ENCODE data around the gene UBTF.

Gene UBTF, protein sequence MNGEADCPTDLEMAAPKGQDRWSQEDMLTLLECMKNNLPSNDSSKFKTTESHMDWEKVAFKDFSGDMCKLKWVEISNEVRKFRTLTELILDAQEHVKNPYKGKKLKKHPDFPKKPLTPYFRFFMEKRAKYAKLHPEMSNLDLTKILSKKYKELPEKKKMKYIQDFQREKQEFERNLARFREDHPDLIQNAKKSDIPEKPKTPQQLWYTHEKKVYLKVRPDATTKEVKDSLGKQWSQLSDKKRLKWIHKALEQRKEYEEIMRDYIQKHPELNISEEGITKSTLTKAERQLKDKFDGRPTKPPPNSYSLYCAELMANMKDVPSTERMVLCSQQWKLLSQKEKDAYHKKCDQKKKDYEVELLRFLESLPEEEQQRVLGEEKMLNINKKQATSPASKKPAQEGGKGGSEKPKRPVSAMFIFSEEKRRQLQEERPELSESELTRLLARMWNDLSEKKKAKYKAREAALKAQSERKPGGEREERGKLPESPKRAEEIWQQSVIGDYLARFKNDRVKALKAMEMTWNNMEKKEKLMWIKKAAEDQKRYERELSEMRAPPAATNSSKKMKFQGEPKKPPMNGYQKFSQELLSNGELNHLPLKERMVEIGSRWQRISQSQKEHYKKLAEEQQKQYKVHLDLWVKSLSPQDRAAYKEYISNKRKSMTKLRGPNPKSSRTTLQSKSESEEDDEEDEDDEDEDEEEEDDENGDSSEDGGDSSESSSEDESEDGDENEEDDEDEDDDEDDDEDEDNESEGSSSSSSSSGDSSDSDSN

DNA sequence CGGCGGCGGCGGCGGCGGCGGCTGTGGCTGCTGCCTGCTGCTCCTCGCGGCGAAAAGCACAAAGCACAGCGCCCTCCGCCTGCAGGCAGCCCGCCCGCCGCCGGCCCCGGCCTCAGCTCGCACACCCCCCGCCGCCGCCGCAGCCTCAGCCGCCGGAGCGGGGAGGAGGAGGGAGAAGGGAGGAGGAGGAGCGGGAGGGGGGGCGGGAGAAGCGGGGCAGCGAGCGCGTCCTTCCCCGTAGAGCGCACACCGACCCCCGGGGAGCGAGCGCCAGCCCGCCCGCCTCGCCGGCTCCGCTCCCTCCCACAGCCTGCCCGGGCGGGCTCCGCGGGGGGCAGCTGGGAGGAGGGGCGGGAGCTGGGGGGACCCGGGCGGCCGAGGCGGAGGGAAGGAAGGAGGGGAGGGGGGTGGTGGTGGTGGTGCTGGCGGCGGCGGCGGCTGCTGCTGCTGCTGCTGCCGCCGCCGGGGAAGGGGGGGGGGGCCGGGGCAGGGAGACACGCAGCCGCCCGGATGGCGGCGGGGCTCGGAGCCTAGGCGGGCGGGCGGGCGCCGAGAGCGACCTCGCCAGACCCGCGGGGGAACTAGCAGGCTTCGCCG, at the start of gene UBTF:
UBTF (minus strand) TSS at position 60 of the 597 bp plus-strand sequence. CDS start 1,446 bp downstream, outside the sequence.
- peak; percentile 31 to 56 for DNase-seq (ENCODE audit: low read depth in 2 of 2)

DNA sequence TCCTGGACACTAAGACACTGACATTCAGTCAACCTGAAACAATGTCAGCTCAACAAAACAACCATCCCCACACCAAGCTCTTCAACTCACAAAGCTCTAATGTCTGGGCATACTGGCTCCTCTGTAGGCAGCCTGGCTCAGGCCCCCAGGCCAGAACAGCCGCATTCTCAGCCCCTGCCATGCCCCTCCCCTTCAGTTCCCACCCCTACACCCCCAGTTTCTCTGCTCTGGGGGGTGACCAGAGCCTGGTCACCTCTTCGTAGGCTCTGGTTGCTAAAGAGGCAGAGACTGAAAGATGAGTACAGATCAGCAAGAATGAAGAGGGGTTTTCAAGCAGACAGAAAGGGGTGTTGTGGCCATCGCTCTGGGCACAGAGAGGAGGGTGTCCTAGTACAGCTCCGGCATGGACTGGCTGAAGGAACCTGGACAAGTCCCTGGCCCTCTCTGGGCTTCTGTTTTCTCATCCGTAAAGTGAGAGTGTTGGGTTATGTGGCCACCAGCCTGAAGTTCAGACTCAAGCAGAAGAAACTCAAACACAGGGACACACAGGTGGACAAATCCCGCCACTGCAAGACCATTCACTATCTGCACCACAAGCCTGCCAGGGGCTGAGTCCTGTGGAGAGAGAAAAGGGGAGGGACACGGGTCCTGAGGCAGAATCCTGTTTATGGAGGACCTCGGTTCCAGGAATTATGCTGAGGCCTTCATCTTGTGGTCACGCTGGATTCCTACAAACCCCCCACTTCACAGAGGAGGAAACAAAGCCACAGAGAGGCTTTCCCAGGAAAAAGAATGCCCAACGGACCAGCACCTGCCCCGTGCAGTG, 49.4 kb upstream of the UBTF start:
- DNase-seq (ENCODE audit: low read depth in 2 of 2), result no peak

DNA sequence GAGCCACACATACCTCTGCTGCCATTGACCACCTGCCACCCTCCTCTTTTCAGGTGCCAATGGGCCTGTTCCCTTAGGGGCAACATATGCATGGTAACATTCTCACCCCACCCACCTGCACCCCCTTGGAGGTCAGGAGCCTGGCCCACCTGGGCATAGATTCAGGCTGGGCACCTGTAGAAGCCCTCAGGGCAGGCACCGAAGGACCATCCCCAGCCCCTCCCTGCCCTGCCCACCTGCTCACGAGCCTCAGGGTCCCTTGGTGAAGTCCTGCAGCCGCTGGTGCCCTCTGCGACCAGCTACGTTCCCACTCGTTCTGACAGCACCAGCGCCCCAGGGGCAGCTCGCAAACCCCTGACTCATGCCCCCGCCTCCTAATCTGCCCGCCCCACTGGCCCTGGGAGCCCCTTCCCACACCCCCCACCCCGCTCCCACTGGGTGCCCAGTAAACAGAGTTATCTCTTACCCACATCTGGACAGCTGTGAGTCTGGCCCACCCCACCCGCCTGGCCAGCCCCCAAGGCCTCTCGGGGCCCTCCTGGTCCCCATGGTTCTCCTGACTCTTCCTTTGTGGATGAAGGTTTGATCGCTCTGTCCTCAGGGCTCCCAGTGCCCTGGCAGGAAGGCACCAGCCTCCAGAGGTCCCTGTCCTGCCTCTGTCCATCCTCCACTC, 48.5 kb upstream of the UBTF start, which contains the start of gene SLC4A1:
SLC4A1 (minus strand) TSS at position 318 of the 673 bp plus-strand sequence. CDS start 5,269 bp downstream, outside the sequence.
- no peak for DNase-seq (ENCODE audit: low read depth in 2 of 2)

DNA sequence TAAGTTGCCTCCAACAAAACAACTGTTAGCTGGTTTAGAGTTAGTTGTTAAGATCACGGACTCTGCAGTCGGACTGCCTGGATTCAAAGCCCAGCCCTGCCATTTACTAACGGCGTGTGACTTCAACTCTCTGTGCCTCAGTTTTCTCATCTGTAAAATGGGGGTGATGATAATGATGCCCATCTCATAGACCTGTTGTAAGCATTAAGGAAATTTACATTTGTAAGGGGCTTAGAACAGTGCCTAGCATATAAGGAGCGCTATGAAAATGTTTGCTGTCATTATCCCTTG, 47.6 kb upstream of the UBTF start:
- no peak for DNase-seq (ENCODE audit: low read depth in 2 of 2)

DNA sequence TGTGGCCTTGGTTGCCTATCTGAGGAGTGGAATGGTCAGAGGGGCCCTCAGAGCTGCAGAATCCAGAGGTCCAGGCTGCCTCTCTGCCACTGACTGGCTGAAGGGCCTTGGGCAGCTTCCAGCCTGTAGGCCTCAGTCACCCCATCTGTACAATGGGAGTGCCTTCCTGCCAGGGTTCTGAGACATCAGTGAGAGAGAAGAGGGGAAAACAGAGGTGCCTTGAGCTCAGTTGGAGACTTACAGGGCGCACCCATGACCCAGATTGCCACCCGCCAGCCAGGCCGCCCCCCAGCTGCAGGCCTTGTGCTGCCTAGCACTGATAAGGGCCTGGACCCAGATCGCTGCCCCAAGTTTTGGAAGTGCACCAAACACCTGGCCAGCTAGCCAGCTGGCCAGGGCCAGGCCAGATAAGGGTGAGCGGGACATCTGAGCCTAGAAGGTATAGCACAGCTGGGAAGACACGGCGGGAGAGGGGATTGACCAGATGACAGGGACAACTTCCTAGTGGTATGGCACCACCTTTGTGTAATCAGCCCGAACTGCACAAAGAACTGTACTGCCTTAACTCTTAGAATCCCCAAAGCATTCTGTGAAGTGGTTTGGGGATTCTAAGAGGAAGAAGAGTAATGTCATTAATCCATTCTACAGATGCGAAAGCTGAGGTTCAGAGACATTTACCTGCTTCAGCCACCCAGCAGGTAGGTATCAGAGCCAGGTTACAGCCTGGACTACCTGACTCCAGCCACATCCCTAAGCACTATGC, 47.1 kb upstream of the UBTF start:
- no peak for DNase-seq (ENCODE audit: low read depth in 2 of 2)

DNA sequence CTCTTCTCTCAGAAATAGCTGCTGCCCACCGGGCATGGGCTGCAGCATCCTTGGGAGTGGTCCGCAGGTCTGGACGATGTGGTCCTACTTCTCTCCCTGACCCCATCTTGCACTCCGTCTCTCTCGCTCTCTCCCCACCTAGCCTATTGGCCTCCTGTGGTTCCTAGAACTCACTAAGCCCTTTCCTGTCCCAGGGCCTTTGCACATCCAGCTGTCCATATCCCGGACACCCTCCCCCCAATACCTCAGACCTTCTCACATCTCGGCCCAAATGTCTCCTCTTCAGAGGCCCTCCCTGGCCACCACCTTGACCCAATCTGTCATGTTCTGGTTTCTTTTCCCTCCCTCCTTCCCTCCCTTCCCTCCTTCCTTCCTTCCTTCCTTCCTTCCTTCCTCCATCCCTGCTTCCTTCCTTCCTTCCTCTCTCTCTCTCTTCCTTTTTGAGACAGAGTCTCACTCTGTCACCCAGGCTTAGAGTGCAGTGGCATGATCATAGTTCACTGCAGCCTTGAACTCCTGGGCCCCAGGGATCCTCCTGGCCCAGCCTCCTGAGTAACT, 43.9 kb upstream of the UBTF start:
- no peak for DNase-seq (ENCODE audit: low read depth in 2 of 2)

DNA sequence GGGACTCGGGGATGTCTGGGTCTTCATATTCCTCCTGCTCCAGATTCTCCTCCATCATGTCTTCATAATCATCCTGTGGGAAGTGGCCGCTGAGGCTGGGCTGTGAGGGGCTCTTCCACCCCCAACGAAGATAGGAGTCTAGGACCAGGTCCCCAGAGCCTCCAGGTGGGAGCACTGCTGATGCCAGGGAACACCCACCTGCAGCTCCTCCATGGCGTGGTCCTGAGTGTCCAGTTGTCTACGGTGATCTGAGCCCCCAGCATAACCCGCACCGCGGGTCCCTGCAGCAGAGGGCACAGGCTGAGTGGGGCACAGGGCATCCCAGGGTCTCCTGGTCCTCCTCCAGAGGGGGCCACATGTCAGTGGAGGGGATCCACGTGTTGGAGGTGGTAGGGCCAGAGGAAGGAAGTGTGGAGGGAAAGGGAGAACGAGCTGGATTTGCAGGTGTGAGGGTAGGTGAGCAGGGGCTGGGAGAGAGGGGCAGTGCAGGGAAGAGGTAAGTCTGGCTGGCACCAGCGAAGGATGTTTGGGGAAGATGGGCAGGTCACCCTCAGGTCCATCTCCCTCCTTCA, 43.3 kb upstream of the UBTF start:
- no peak for DNase-seq (ENCODE audit: low read depth in 2 of 2)

DNA sequence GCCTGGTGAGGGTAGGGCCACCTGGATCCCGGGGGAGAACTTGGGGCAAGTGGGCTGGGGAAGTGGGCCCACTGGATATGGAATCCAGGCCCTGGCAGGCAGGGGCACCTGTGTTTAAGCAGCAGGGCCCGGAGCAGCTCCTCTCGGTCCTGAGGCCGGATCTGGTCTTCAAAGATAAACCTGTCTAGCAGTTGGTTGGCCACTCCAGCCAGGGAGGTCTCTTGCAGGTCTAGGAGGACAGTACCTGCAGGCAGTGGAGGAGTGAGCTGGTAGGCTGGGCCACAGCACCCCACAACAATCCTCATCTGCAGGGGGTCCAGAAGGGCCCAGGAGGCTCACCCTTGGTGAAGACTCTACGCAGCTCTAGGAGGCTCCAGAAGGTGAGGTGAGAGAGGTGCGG, 40.8 kb upstream of the UBTF start:
- no peak for DNase-seq (ENCODE audit: low read depth in 2 of 2)

DNA sequence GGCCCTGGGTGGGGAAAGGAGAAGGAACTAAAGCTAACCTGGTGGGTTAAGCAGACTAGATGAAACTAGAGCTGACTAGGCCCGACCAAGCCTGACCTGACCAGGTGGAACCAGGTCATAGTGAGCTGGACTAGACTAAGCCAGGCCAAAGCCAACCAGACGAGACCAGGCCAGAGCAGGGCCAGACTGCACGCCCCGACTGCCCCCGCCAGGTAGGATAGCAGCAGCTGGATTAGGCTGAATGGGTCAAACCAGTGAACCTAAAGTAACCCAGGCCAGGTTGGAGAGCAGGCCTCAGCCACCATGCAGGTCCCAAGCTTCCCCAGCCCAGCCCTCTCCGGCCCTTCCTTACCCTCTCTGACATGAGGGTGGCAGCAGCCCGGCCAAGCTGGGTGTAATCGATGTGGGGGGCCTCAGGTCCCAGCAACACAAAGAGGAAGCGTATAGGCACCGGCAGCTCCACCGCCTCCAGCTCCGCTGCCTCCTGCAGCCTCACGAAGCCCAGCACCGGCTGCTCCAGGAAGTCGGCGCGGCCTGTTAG, 39.4 kb upstream of the UBTF start:
- DNase-seq (ENCODE audit: low read depth in 2 of 2), result no peak

DNA sequence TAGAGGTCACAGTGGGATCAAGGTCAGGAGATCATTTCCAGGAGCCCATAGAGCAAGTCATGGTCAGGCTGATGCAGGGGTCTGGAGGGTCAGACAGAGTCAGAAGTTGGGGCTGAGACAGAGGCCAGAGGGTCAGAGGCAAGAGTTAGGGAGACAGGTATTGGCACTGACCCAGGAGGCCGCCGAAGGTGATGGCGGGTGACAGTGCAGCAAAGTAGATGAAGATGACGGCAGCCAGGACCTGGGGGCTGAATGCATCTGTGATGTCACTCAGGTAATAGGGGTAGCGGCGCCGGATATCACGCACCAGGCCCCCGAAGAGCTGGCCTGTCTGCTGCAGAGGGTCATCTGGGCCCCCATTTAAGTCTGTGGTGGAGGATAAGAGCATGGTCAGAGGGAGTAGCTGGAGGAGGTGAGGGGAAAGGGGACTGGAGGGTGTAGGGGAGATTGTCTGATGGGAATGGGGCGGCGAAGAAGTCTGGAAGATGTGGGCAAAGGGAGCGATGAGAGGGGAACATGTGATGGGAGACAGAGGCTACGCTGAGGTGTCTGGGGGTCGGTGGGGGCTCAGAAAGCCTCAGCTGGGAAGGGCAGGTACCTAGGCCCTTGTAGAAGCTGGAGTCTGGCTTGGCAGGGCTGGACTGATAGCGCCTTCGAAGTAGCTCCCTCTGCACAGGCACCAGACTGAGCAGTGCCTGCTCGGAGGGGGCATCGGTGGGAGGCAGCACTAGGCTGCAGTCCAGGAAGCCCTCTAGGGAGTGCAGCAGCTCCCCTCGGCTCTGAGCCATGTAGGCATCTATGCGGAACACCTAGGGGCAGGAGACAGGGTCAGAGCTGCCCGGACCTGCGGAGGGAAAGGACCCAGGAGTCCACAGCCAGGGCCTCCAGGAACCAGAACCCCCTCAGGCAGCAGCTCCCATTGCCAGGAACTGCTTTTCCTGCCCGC, 38.6 kb upstream of the UBTF start:
- no peak for DNase-seq (ENCODE audit: low read depth in 2 of 2)

DNA sequence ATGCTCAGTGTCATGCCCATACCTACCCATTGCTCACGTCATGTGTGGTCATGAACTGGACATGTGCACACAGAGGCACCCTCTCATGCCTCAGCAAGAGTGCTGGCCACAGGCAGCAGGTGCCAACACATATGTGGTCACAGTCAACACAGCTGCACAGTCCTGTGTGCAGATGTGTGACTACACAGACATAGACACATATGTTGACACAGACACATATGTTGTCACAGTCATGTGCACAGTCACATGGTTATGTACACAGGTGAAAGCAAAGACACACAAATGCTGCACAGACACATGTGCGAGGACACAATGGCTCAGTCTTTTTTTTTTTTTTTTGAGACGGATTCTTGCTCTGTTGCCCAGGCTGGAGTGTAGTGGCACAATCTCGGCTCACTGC, 37.2 kb upstream of the UBTF start:
- no peak for DNase-seq (ENCODE audit: low read depth in 2 of 2)

DNA sequence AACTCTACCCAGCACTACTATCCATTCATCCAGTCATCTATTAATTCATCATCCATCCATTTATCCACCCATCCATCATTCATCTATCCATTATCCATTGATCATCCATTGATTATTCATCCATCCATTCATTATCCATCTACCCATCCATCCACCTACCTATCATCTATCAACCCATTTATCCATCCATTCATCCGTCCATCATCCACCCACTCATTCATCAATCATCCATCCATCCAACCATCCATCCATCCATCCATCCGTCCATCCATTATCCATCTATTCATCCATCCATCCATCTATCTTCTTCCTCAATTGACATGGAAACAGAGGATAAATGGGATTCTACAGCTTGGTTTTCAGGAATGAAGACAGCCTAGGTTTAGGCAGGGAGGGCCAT, 36.4 kb upstream of the UBTF start:
- no peak for DNase-seq (ENCODE audit: low read depth in 2 of 2)

DNA sequence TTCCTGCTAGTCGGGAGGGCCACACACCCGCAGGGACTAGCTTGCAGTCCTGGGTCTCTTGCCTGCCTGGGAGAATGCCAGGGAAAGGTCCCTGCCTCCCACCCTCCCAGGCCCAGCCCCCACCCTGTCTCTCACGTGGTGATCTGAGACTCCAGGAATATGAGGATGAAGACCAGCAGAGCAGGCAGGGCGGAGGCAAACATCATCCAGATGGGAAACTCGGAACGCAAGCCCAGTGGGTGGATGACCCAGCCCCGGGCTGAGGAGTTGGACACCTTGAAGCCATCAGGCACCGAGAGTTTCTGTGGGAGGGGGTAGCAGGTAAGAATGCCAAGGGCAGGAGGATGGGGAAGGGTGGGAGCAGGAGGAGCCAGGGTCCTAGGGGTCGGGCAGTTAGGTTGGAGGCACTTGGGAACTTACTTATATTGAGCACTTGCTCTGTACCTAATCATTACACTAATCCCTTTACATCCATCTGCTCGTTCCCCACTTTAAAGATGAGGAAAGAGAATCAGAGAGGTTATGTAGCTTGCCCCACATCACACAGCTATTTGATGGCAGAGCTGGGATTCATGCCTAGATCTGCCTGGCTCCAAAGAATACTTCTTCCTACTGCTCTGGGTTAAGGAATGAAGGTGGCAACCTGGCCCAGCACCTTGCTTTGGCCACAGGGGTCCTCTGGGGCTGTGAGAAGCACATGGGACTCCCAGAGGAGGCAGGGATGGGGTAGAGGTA, 35.1 kb upstream of the UBTF start:
- DNase-seq (ENCODE audit: low read depth in 2 of 2), result no peak

DNA sequence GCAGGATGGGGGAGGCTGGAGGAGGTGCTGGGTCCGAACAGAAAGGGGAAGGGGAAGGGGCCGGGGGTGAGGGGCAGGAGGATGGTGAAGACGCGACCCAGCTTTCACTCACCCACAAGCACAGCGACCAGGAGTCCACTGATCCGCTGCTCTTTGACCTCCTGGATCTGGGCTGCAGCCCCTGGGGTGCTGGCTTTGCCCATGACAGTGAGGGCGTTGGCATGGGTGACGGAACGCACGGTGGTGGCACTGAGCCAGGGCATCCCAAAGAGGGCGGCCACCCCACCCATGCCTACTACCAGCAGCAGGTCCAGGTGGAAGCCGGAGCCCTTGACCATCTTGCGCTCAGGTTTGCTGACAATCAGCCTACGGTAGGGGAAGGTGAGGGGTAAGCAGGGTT, 33.5 kb upstream of the UBTF start:
- no peak for DNase-seq (ENCODE audit: low read depth in 2 of 2)

DNA sequence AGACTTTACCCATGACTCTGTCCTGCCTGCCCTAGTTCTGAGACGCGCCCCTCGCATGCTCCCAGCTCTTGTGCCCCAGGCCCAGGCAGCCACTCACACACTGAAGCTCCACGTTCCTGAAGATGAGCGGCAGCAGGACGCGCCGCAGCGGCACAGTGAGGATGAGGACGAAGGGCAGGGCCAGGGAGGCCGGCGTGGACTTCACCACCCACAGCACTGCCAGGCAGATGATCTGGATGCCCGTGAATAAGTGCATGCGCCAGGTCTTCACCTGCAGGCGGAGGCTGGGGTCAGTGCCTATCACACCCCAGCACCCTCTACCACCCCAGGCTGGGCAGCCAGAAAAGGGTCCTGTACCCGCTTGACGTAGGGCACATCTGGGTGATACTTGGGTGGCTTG, 31.6 kb upstream of the UBTF start:
- no peak for DNase-seq (ENCODE audit: low read depth in 2 of 2)

DNA sequence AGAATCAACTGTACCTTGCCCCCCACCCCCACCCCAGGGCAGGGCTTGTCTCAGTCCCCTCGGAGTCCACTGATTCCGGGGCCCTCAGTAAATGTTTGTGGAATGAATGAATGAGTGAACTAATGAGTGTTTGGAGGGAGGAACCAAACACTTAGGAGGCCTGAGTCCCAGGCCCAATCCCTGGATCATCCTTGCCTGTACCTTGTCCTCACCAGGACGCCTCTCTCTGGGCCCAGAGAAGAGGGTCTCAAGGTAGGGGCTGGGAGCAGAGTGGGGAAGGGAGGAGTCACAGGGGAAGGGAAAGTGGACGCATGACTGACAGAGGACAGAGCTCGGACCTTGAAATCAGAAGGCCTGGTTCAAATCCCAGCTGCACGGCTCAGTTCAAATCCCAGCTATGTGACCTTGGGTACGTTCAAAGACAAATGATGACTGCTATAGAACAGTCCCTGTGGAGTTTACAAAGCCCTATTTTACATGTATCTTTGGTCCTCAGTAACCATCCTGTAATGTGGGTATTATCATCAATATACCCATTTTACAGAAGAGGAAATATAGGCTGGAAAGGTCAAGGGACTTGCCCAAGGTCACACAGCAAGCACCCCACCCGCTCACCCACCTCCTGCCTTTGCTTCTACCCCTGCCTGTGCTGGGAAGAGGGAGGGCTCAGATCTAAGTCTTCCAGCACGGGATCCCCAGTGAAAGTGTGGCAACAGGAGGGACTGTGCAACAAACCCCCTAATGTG, 30.2 kb upstream of the UBTF start:
- no peak for DNase-seq (ENCODE audit: low read depth in 2 of 2)
